Measurements from ENCODE around the gene ACOX2.

The ACOX2 gene

DNA sequence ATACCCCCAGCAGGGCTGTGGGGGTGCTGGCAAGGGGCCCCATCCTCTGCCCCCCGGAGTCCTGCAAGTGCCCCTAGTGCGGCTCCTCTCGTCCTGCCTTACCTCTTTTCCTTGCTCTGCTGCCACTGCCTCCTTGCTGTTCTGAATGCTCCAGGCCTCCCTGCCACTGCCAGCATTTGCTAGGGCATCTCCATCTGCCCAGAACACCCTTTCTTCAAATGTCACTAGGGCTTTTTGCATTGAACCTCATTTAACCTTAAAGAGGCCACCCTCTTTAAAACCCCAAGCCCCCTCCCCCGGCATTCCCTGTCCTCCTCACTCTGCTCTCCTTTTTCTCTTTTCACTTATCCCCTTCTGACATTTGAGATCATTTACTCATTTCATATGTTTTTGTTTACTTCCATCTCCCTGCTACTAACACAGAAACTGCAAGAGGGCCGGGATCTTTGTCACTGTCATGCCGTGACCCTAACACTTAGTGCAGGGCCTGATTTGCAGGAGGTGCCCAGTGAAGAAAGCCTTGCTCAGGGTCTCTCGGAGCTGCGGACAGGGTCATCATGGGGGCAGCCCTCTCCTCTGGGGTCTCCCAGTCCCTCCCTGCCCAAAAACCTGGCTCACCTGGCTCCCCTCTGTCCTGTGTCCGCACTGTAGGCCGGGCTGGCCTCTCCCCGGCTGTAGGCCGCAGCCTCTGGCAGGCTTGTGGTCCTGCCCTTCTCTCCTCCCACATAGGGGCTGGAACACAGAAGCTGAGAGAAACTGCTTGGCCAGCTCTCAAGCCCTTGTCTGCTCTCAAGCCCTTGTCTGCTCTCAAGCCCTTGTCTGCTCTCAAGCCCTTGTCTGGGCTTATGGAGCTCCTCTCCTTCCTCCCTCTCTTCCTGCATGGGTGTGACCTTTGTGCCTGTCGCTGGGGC, at the start of gene ACOX2:
TSS of gene ACOX2 (minus strand) at position 690 of the 911 bp plus-strand sequence. CDS start 2,084 bp downstream, outside the sequence.
- peak; percentile 6 for DNase-seq

DNA sequence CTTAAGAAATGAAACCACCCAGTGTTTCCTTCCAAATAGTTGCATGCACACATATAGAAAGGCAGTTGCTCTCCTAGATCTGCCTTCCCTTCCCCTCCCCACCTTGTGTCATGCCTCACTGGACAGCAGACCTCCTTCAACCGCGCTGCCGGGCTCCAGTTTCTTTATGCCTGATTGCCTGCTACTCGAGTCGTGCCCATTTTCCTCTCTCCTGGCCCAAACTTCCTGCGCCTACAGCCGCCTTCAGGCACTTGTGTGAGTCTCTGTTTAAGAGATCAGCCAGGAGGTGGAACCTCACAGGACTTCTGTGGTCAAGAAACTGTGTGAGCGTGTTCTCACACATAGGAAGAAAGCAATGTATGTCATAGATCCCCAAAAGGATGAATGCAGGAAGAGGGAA, 49.0 kb upstream of the ACOX2 start:
- DNase-seq = peak; percentile 6

DNA sequence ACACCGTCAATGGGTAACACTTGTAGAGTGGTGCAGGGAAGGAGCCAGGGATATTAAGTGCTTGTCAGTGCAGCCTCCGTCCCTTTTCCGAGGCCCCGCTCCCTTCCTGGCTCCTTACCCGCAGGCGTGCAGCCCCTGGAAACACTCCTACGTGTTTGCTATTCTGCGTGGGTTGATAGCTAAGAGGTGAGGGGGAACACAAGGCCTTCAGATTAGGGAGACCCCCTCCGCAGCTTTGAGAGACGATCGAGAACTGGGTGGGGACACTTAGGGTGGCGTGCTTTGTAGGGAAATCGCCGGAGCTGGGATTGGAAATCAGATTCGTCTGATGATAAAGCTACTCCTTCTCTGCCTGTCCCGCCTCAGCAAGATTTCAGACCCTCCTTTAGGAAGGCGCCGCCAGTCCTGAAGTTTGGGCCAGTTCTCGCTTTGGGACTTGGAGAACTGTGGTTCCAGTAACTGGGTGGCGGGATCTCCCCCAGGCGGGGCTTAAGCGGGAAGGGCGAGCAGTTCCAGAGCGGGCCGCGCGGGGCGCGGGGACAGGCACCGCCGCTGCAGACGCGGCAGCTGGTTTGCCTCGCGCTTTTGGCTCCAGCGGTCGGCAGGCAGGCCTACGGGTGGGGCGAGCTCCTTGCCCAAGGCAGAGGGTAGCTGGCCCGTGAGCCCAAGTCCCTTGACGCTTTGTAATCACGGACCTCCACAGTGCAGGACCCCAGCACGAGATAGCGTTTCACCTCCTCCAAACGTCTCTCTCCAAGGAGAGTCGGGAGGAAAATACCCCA, 48.2 kb upstream of the ACOX2 start:
- DNase-seq = peak; percentile 78

DNA sequence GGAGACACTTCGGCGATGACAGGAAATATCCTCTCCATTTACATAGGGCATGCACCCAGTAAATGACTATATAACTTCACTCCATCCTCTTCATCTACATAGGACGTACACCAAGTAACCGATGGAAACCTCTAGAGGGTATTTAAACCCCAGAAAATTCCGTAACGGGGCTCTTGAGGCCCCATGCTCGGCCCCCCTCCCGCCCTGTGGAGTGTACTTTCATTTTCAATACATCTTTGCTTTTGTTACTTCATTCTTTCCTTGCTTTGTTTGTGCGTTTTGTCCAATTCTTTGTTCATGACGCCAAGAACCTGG, 47.7 kb upstream of the ACOX2 start:
- peak; percentile 20 for DNase-seq

DNA sequence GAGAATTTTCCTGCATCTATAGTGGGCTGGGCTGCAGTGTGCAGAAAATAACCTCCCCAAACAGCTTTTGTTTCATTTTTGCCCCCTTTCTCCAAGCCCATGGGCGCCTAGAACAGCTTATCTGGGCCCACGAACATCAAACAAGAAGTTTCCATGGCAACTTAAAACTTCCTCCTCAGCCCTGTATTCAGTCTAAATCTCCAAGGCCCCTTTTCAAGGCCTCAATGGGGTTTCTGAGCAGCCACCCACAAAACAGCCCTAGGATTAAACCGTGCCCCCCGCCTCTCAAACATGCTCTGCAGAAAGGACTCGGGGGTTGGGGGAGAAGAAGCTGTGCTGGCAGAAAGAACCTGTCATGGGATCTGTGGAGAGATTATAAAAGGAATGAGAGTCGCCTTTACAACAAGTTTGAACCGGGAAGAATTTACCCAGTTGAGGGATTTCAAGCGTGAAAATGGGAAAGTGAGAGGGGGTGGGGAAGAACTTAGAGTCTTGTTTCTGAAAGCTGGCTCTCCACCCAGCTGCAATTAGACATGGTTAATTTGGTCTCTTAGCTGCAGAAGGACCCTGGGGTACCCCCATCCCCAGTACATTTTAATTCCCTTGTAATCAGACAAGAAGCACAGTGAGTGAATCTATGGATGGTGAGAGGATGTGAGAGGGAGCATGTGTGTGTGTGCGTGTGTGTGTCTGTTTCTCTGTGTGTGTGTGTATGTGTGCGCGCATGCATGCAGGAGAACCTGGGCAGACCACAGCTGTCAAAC, 44.5 kb upstream of the ACOX2 start:
- DNase-seq = no peak

DNA sequence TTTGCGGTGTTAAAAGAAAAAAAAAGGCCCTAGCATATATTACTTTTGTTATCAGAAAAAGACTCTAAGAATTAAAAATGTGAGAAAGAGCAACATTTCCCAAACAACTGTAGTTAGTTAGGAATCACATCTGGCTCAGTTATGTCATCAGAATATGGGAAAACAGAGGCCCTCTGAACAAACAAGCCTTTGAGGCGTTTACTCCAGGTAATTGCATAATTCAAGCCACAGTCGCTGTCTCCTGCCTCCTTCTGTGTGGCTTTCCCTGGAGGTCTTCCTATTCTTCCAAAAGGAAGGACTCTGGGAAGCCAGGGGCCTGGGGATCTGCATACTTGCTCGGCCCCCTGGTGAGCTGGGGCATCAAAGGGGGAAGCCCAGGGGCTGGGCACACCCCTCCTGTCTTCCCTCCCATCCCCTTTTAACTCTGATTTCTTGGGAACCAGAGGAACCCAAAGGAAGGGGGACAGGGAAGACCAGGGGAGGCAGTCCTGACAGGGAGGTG, 43.9 kb upstream of the ACOX2 start:
- DNase-seq = no peak

DNA sequence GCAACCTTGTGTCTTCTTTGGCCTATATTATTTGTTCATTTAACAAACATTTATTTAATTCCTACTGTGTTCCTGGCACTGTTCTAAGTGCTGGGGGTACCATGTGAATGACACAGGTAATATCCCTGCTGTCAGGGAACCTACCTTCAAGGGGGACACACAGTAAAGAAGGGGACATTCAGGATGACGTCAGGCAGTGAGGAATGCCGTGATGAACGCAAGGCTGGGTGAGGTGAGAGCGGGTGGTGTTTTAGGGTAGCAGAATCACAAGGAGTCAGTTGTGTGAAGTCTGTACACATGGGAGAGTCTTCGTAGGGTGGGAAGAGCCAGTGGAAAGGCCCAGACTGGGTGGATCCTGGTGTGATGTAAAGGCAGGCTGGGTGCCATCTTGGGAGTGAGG, 41.9 kb upstream of the ACOX2 start:
- DNase-seq = no peak

DNA sequence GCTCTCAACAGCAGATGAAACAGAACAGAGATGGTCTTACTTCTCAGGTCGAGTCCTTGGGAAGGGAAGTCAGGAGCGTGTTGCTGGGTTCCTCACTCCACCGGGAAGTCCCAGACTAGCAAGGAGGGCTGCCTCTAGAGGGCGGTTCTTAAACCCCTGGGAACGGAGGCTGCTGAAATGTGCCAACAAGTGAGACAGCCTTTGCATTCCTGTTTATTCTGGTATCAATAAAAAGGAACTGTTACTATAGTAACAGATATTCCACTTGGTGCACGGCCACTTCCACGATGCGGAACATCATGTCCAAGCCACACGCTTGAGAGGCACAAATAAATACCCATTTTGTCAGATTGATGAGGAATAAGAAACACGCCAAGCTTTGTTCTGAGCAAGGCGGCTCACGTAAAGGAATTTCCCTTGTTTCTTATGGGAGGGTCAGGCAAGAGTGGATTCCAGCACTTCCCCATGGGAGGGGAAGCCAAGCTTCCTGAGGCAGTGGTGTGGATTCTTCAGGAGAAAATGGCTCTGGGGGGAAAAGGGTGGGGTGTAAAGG, 40.4 kb upstream of the ACOX2 start, which contains the start of gene FAM107A:
TSS of gene FAM107A (minus strand) at position 123 of the 553 bp plus-strand sequence. CDS start 7,531 bp downstream, outside the sequence.
- DNase-seq = no peak

DNA sequence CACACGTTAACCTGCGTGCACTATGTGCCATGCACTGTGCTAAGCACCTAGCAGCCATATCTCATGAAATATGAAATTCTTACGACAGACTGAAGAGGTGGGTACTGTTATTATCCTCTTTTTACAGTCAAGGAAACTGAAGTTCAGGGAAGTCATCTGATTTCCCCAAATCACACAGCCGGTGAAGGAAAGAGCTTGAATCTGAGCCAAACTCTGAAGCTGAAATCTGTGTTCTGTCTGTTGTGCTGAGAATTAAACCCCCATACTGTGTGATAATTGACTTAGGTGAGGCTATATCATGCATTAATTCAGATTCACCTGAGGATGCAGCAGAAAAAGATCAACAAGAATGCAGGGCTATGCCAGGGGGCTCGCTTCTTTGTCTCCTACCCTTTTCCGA, 39.7 kb upstream of the ACOX2 start:
- DNase-seq = no peak

DNA sequence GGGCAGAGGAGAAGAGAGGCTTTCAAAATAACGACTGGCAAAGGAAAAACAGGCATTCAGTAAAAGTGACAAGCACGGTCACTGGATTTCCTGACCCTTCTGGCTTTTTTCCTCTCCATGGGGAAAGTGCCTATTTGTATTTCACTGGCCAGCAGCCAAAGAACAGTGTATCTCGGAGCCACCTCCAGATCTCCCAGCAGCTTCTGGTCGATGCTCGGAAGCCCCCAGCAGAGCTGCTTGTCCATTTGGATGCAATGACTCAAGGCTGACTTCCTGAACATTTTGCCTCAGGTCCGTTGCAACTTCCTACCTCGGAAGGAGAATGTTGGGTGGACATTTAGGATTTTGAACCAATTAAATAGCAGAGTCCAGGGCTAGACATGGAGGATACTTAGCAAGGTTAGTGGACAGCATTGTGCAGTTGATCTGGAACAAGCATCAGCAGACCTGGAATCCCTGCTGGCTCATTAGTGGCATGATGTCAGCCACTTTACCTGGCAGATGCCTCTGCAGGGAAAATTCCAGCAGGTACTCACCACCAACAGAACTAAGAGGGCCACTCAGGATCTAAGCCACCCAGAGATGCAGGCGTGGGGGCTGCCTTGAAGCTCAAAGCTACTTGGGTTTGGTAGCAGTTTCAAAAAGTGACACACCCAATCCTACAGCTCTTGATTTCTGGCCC, 39.1 kb upstream of the ACOX2 start:
- DNase-seq = no peak

DNA sequence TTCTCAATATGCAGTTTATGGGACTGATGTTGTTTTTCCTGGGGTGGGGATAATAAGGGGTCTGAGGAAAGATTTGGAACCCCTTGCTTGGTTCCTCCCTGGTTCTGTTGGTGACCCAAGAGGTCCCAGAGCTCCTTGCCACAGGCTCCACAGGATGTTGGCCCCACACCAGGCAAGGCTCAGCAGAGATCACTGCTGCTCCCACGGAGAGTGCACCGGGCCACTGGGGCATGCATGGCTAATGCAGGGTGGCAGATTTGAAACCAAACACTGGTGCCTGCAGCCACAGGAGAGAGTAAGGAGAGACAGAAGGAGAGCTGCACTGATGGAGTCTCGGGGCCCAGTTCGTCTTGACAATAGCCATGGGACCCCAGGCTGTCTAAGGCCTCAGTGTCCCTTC, 37.7 kb upstream of the ACOX2 start:
- DNase-seq = no peak

DNA sequence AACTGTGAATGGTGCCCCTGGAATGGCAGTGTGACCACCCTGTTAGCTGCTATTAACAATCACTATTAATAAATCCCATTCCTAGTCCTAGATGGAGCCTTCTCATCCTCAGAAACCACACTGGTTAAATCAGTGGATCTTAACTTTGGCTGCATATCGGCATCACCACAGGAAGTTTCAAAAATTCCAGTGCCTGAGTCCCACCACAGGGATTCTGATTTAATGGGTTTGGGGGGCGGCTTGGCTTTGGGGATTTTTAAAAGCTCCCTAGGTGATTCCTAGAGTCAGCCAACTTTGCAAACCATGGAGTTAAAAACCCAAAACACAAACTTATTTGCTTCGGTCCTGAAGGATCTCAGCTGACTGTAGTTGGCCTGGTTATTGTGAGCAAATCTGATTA, 37.1 kb upstream of the ACOX2 start:
- no peak for DNase-seq

DNA sequence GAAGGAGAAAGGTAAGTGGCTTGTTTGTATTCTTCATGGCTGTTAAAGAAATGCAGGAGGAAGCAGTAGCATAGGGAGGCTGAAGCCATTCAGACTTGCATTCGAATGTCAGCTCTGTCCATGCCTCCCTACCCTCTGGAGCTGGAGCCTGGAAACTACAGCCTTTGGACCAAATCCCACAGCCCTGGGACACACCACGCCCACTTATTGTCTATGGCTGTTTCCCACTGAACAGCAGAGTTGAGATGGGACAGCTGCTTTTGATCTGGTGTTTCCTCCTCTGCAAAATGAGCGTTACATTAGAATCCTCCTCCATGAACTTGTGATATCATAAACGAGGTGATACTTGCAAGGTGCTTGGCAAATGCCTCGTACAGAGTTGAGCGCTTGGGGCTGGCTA, 36.6 kb upstream of the ACOX2 start:
- DNase-seq = no peak

DNA sequence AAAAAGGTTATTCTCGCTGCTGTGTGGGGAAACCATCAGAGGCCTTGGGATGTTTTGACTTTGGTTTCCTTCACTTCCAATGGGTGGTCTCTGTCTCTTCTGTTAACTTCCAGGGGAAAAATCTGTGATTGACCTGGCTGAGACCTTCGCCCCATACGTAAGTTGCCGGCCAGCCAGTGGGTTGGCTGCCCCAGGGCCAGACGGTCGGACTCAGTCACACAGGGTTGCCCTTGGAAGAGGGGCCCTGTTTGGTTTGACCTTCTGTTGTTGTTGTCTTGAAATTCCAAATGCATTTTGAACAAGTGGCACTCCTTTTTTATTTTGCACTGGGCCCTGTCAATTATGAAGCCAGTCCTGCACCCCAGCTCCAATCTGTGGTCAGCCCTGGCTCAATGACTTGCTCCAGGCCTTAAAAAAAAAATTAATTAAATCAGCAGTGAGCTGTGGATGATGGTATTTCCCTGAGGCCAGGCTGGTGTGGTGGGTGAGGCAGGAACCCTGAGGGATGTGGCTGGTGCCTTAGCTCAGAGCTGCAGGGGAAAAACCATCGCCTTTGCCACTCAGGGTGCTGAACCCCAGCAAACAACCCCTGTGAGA, 35.7 kb upstream of the ACOX2 start:
- DNase-seq = no peak

DNA sequence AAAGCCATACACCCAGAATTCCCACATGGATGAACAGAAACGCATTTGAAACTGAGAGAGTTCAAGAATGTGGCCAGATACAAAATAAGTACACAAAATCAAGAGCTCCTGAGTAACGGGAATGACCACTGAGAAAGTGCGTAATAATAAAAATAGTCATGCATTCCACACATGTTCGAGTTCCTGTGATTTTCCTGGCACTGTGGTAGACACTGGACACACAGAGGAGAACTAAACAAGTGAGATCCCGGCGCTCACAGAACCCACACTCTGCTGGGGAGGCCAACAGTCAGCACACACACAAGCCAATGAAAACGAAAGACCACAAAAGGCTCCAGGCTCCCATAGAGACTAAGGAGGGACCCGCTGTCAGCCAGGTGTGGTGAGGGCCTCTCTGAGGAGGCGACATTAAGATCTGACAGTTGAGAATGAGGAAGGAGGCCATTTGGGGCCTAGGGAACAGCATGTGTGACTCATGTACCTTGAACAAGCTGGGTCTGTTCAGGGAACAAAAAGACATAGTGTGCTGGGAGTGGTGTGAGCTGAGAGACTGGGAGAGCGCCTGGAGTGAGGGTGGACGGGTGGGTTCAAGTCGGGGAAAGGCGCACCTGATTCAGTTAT, 35.1 kb upstream of the ACOX2 start:
- no peak for DNase-seq

DNA sequence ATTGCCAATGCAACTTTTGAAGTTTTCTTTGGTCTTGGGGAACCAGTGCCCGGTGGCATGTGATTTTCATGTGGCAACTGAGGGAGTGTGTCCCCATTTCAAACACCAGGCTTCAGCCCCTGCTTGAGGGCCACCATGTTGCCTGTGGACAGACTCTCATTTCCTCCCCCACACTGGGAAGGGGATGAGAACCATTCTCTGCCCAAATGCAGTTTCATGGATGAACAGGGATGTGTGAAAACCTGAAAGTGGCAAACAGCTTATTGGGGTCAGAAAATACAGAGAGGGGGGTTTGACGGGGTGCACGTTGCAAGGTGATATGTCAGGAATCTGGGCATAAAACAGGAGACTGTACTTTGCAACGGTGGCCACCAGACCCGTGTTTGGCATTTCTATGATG, 33.9 kb upstream of the ACOX2 start:
- no peak for DNase-seq

DNA sequence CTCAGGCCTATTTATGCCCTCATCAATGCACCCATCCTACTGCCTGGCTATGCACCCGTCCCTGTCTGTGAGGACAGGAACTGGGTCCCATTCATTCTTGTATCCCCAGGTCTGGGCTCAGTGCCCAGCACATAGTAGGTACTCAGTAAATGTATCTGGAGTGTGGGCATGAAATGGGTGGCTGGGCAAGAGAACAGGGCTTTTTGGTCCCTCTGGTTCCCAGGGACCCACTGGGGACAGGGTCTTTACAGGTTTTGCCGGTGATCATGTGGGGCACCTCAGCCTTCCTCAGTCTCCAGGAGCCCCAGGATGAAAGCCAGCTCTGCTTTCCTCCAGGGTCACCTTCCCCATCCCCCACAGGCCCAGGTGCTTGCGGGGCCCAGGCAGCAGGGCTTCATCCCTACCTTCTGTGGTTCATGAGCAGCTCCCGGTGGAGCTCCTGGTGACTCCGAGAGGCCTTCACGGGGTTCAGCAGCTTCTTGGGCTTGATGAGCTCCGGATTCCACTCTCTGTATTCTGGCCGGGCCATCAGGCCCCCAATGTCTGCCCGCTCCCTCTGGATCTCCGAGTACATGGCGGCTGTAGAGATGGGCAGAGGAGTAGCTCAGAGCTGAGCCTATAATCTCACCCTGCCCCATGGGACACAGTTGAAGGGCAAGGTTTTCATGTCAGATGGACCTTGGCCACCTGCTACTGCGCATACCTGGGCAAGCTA, 32.5 kb upstream of the ACOX2 start:
- no peak for DNase-seq

DNA sequence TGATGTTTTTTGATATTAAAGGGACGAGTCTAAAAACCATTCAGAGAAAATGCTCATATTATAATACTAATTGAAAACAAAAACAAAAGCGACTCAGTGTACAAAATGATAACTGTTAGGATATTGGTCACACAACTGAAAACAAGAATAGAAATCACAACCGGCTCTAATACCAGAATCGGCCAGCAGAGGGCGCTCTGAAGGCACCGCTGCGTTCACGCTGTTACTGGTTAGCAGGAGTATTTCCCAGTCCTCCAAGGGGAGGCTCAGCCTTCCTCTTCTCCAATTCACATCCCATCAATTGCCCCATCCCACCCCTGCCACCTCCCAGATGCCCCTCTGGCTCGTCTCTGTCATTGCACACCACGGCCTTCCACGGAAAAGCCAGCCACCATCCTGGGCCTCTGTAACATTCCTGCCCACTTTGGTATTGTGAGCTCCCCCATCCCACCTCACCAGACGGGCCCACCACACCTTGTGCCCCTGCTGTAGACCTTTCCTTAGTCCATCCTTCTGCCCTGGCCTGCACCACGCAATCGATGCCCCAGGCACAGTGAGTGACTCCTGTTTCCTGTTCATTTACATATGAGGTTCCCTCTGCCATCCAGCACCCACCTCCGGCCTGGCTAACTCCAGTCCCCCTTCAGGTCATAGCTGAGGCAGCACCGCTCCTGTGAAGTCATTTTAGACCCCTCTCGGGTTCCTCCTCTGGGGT, 31.7 kb upstream of the ACOX2 start:
- peak; percentile 51 for DNase-seq

DNA sequence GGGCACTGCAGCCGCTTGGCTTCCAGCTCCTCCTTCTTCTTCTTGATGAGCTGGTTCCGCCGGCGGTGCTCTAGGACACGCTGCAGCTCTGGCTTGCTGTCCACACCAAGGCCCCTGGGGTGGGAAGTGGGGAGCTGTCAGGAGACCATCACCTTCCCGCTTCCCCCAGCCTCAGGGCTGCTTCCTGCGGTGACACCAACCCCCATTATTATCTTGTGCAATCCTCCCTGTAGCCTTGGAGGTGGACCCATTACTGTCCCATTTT, 30.2 kb upstream of the ACOX2 start:
- no peak for DNase-seq
